Activated CD8-positive, alpha-beta memory T cell treated with anti-CD3 and anti-CD28 coated beads, Interleukin-2, amount 50 U/mL, for 1 hour (primary cell): ENCODE measurements around the gene HAS3.
"Not testable (repeated sequence)": the region's sequence is repeated elsewhere in the genome, so short reads cannot be mapped to it uniquely, and the experiment has no call there.

Experiments used
- DNase-seq: peaks from one replicate; pipeline ENCODE4 v3.0.0-alpha.2; 2020; ENCODE audit errors: extremely low read depth

HAS3 gene

GRCh38 chr16:69116256-69116875, 10.9 kb downstream of the HAS3 start:
- DNase-seq = no peak

DNA sequence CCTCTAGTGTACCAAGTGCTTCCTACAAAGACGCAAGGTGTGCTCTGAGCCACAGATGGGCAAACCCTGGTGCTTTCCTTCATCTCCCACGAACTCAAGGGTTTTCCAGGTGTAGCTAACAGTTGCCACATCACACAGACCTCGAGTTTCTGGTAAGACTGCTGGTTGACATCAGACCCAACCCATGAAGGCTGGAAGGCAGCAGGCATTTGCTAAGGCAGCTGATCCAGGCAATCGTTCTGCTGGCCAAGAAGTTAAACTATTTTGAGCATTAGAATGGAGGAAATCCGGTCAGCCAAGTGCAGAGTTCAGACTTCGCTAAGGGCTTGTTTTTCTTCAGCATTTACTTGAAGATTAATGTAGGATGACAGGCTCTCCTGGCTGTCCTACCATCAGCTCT, 11.5 kb downstream of the HAS3 start:
- DNase-seq = no peak

GRCh38 chr16:69118468-69118867, 13.0 kb downstream of the HAS3 start:
- no peak for DNase-seq

DNA sequence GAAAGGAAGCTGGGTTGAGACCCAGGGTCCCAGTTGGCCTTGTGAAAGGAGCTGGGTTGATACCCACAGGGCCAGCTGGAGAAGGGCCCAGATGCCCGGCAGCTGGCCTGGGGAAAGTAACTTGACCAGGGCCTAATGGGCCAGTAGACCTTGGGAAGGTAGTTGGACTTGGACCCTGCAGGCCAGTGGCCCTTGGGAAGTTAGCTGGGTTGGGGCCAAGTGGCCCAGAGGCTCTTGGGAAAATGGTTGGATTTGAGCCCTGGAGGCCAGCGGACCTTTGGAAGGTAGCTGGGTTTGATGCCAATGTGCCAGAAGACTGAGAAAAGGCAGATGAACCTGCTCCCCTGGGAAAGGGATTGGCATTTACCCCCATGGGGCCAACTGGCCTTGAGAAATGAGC, 13.5 kb downstream of the HAS3 start:
- DNase-seq = no peak

GRCh38 chr16:69119536-69119935, 14.1 kb downstream of the HAS3 start:
- DNase-seq = no peak

GRCh38 chr16:69120096-69120664, 14.7 kb downstream of the HAS3 start:
- DNase-seq = no peak

DNA sequence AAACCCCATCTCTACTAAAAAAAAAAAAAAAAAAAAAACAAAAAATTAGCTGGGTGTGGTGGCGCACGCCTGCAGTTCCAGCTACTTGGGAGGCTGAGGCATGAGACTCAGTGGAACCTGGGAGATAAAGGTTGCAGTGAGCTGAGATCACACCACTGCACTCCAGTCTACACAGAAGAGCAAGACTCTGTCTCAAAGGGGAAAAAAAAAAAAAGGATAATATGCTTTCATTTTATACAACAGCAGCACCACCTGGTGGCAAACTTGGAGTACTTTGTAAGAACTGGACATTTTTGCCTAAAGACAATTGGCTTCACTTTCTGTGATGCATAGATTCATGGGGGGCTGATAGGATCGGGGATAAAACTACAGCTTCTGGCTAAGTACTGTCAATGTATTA, 18.5 kb downstream of the HAS3 start:
- peak; percentile 55 for DNase-seq

DNA sequence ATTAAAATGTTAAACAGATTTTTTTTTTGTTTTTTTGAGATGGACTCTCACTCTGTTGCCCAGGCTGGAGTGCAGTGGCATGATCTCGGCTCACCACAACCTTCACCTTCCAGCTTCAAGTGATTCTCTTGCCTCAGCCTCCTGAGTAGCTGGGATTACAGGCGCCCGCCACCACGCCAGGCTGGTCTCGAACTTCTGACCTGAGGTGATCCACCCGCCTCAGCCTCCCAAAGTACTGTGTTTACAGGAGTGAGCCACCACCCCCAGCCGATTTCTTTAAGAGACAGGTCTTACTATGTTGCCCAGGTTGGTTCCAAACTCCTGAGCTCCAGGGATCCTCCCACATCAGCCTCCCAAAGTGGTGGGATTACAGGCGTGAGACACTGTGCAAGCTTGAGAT, 19.0 kb downstream of the HAS3 start:
- not testable (repeated sequence) for DNase-seq

DNA sequence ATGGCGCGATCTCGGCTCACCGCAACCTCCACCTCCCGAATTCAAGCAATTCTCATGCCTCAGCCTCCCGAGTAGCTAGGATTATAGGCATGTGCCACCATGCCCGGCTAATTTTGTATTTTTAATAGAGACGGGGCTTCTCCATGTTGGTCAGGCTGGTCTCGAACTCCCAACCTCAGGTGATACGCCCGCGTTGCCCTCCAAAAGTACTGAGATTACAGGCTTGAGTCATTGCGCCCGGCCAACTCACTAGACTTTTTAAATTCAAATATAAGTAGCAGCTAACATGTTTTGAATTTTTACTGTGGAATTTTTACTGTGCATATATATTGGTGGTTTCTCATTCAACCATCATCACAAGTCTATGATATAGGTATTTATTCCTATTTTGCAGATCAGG, 19.5 kb downstream of the HAS3 start:
- DNase-seq = not testable (repeated sequence)

DNA sequence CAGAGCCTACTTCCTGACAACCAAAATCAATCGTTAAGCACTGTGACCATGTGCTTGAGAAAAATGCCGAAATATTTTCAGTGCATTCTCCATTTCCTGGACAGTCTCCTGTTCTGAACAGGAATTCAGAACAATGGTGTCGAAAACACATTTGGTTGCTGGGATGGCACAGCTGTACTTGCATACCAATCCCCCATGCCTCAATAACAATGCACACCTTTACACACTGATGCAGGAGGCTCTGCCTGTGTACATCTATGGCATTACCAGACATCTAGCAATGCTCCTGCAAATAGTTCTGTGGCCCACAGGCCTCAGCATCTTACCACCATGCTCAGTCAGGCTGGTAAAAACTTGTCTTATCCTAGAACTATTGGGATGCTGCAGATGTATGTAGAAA, 20.8 kb downstream of the HAS3 start:
- no peak for DNase-seq

DNA sequence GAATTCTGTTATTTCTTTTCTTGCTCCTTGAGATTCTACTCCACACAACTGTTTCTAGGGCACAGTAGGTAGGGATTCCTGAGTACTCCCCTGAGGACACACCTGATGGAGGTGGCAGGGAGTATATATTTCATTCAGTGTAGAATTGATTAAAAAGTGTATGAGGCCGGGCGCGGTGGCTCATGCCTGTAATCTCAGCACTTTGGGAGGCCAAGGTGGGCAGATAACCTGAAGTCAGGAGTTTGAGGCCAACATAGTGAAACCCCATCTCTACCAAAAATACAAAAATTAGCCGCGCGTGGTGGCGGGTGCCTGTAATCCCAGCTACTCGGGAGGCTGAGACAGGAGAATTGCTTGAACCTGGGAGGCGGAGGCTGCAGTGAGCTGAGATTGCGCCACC, 21.3 kb downstream of the HAS3 start:
- not testable (repeated sequence) for DNase-seq

DNA sequence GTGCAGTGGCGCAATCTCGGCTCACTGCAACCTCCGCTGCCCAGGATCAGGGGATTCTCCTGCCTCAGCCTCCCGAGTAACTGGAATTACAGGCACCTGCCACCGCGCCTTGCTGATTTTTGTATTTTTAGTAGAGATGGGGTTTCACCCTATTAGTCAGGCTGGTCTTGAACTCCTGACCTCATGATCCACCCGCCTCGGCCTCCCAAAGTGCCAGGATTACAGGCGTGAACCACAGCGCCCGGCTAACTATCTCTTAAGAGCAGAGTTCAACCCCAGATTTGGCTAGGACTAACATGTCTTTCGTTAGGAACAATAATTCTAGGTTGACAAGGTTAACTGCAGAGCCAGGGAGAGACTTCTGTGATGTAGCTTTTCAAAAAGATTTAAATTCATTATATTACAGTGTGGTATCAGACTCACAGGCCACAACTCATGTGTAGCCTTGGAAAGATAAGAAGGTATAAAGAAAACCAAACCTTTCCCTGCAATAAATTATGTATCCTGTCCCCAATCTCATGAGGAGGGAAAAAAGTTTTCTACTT, 22.6 kb downstream of the HAS3 start:
- DNase-seq = no peak

DNA sequence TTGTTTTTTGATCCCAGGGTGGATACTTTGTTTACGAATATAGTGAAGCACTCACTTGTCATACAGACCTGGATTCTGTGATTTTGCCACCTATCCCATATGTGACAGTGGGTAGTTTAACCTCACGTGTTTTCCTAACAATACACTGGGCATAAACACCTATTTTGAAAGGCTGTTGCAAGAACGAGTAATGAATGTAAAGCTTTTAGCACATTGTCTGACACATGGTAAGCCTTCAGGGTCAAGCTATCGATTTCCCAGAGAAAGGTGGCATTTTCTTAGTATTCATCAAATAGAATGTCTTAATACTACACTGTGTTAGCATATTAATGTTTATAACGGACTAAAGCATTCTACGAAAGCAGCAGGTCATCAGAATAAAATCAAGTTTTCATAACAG, 25.0 kb downstream of the HAS3 start:
- DNase-seq = no peak

DNA sequence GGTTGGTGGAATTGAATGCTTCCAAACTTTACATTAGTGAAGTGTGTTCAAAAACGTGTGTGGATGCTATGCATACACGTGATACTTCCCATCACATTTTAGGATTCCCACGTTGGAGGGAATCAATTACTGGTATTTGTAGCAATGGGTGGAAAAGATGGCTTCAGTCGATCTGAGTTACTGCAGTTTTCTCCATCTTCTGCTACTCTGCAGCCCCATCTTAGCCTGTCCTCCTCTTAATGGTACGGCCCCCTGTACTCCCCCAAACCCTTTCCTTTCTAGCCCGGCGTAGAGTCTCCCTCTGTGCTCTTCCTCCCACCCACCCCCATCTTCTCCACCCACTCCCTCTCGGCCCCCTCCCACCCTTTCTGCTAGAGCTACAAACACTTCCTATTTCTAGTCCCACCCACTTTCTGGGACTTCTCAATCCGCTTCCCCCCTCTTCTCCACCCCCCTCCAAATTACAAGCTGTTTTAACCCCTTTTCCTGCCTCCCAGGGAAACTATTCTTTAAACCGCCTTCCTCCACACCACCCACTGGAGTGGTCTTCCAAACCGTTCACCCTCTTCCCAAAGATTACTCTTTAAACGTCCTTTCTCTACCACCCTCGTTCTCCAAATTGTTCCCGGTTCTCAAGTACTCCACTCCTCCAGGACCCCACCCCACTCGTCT, 25.9 kb downstream of the HAS3 start:
- DNase-seq = no peak

DNA sequence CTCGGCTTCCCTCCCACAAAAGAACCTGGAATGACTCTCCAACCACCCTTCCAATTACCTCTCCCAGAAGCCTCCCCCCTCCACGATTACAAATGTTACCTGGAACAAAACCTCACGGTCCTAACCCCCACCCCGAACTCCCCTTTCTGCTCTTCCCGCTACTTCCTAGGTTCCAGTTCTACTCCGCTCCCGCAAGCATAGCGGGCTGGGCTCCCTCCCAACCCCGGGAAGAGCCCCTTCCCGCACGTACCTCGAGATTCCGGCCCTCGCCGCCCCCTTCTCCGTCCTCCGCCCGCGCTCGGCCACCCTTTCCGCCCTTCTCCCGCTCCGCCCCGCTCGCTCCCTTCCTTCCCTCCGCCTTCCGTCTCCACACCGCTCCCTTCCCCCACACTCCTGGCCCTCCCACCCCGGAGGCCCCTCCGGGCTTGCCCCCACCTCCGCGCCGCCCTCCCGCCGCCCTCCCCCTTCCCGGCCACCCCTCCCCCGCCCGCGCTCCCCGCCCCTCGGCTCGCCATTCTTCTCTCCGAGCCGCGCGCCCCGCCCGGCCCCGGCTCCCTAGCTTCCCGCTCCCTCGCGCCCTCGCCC, 26.5 kb downstream of the HAS3 start:
- peak; percentile 21 for DNase-seq

DNA sequence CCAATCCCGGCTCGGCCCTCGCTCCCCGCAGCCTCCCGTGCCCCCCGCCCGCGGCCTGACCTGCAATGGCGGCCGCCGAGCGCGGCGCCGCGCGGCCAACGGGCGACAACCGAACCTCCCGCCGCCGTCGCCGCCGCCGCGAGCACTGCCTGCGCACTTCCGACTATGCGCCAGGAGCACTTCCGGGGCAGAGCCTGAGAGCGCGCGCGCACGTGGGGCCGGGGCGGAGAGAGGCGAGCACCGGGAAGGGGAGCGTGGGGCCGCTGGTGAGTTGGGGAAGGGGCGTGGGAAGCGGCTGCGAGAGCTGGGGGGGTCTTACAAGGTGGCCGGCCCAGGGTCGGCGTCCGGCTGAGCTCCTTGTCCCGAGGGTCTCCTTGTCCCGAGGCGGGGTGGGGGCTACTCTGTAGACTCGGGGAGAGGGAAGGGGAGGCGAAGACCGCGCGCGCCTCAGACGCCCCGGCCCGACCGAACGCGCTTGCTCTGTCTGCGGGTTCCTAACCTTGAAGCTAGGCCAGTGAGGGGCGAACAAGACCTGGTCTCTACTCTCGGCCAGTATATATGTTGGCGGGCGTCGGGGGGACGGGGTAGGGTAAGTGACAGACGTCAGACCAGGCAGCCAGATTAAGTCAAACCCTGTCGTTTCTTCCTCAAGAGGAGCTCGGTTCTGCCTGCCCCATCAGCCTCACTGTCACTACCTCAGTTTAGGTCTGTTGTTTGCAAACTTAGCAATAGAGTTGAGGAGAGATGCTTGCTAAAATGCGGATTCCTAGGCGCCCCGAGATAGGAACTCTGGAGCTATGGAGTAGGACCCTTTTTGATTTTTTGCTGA, 27.2 kb downstream of the HAS3 start, which contains the start of the genes CHTF8 and UTP4:
Gene CHTF8, minus strand, starts transcription at position 165 of the 829 bp plus-strand sequence. CDS start 11,130 bp downstream, outside the sequence.
Gene UTP4, plus strand, starts transcription at position 226 of the 829 bp plus-strand sequence. CDS start 811 bp downstream, outside the sequence.
- DNase-seq = peak; percentile 49

- no peak for DNase-seq
These were observed 28.0 kb downstream of the HAS3 start for GRCh38 chr16:69133373-69133954.

DNA sequence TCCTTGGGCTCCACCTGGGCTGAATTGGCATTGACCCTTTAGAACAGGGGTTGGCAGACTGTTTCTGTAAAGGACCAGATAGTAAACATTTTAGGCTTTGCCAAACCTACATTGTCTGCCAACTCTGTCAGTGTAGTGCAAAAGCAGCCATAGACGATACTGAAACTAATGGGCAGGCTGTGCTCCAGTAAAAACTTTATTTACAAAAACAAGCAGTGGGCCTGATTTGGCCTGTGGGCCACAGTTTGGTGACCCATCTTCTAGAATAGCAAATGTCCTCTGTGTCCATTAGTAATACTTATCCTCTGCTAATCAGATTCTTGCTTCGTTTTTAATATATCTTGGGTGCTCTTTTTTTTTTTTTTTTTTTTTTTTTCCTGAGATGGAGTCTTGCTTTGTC, 33.2 kb downstream of the HAS3 start:
- DNase-seq = no peak

GRCh38 chr16:69139464-69139863, 34.0 kb downstream of the HAS3 start:
- not testable (repeated sequence) for DNase-seq

DNA sequence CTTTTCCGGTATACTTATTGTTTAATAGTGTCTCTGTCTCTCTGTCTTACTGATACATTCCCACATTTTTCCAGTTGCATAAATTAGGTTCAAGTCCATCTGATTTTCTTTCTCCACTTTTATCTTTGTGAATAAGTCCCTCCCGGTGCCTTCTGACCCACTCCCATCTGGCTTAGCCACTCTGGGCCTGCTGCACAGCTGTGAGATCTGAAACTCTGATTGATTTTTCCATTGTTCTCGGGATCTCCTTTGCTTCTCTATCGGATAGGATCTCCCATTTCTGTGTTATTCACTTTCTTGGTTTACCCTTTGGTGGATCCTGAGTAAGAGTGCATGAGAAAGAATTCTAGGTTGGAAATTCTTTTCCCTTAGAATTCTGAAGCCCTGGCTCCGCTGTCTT, 35.6 kb downstream of the HAS3 start:
- DNase-seq = no peak

GRCh38 chr16:69141936-69142335, 36.5 kb downstream of the HAS3 start:
- no peak for DNase-seq
